ENCODE data around the gene PARP12.

Gene PARP12

DNA sequence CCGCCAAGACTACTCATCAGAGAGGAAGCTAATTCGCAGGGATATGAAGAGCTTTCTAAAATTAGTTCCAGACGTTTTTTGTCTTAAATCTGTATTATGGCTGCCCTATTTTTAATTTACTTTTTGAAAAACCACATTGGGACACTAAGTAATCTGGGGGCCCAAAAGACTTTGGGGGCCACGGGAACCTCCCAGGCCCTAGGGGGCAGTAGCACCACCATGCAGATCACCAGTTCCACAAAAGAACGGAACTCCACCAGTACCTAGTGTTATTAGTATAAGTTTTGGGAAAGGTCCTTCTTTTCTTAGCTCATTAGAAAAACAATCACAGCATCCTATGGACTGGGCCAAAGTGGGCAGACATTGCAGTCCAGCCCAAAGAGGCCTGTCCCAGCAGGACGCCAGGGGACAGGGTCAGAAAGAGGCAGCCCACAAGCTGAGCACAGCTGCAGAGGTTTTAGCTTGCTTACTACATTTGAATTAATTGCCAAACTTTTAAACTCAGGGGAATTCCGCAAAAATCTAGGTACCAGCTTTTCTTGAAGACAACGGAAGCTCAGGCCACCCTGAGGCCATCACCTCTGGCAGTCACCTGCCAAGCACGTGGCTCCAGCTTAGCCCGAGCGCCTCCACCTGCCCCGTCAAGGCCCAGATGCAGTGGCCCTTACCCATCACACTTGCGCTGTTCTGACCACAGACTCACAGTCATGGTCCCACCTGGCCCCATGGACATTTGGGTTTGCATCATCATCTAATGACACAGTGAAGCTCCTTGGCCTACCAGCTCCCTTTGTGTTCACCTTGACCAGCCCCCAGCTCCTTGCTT, 74.8 kb downstream of the PARP12 start:
- no peak for DNase-seq

DNA sequence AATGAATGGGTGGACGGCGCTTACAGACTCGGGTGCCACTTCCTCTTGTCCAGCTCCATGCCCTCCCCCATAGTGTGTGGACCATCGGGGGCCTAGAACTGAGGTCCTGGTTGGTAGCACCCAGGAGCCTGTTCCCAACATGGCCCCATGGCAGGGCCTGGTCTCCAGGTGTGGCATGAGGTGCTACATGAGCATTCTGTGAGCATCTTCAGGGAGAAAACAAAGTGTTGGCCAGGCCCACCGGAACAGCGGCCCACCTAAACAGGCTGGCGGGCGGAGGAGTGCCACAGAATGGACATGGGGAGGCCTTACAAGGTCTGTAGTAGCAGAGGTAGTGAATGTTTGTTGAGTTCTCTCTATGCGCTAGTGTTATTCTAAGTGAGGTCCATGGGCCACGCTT, 76.9 kb downstream of the PARP12 start:
- DNase-seq: no peak

DNA sequence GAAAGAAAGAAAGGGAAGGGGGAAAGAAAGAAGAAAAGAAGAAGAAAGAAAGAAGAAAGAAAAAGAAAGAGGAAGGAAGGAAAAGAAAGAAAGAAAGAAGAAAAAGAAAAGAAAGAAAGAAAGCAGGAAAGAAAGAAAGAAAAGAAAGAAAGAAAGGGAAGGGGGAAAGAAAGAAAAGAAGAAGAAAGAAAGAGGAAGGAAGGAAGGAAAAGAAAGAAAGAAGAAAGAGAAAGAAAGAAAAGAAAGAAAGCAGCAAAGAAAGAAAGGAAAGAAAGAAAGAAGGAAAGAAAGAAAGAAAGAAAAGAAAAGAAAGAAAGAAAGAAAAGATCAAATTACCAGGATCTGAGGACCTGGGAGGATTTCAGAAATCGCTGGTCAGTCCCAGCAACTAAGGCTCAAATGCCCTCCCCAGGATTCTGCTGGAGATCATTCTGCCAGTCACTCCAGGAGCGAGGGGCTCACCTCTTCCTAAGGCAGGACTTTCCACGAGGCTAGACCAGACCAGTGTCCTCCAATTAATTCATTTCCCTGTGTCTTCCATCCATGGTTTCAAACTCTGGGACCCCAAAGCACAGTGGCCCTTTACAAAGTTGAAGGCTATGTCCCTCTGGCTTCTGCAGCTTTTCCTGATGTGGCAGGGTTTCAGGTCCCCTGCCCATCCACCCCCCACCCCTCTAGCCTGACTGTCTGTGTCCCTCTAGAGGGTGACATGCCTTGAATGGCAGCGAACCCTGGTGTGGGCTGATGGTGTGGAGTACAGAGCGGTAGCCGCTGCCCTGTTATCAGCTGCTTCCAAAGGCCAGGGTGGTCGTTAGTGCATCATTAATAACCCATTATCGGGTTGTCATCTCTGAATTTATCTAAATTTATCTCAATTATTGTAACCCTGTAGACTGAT, 77.9 kb downstream of the PARP12 start:
- DNase-seq: no peak

DNA sequence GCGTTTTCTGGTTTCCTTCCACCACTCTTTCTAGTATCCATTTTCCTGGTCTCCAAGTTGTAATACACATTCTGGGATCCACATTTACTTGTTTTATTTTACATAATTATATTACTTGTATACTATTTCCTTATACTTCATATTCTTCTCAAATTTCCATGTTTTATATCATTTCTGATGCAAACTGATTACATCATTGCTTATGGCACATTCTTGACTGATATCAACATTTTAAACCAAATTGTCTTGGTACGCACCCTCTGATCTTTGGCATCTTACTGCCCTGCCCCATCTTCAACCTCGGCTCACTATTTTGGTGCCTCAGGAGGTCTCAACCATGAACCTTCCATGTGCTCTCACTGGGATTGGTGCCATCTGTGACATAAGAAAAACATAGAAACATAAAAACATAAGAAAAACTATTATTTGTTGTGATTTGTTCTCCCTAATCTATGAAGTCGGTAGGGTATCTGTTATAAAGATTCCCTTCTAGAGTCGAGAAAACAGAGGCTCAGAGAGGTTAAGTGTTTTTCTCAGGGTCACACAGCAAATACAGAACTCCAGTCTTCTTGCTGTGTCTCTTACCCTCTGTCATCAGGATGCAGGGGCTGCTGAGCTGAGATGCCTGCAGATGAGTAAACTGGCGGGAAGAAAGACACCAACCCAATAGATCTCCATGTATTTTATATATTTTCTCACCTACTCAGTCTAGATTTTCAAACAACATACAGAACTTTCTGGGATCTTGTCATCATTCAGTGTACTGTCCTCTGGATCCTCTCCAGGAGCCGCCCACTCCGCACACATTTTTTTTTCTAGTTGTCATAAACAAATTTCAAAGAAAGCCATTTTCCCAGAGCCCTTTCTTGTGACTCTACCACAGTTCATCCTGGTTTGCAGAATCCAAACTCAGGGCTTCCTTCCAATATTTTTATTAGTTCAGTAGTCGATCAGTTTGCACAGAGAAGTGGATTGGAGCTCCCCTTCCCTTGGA, 79.5 kb downstream of the PARP12 start:
- DNase-seq: no peak

DNA sequence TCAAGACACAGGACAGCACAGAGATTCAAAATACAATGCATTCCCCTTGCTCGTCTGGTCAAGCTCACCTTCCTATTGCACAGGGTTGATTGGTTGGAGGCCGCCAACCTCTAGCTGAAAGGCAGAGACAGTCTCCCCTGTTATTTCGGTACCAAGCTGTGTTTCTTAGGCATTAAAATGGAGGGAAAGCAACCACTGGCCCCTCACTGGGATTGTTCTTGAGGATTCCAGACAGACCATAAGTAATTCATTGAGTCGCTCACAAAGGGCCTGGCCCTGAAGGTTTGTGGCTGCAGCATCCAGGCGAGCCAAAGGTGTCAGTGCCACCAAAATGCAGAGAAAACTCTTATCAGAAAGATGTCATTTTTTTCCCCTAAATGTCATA, 81.2 kb downstream of the PARP12 start:
- DNase-seq: no peak

DNA sequence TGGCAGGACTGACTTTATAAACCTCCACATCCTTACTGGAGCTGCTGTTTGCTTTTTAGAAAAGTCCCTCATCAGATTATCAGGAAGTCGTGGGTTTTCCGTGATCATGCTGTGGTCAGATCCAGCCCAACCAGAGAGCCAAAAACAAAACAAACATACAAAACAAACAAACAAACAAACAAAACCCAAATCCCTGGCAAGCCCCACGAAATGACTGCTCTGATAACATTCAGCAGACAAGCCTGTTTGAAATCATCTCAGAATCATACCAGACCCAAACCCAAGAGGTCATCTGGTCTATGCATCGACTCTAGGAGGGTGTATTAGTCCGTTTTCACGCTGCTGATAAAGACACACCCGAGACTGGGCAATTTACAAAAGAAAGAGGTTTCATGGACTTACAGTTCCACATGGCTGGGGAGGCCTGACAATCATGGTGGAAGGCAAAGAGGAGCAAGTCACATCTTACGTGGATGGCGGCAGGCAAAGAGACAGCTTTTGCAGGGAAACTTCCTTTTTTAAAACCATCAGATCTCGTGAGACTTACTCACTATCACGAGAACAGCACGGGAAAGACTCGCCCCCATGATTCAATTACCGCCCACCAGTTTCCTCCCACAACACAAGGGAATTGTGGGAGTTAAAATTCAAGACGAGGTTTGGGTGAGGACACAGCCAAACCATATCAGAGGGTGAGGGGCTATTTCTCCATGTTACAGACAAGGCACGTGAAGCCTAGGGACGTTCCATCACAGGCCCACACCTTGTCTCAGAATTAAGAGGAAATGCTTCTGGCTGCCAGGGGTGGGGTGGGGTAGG, 85.7 kb downstream of the PARP12 start:
- no peak for DNase-seq

DNA sequence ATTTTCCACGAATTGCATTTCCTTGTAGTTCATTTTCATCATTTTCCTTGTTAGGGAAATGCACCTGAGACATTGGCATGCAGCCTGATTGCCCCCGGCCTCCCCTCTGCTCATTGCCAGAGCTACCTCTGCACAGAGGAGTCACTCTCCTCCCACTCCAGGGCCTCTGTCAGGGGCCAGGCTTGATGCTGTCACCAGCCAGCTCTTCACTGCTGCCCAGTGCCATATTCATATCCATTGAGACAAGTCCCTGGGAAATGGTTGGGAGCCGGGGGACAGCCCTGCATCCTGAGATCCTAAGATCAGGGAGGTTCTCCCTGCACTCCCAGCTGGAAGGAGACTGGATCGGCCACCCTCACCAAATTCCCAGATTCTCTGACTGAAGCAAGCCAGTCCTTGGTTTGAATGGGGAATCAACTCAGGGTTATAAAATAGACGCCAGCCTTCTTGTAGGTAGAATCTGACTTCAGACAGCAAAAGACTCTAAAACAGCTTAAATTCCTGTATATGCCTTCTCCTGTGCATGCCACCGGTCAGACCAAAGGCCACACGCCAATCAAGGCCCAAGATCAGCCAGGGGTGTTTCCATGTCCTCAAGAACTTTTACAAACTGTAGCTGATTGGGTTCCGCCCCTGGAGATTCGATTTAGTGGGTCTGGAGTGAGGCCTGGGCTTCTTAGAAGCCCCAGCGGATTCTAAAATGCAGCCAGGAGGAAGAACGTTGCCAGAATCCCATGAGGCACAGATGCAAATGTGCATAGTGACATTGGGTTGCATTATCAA, 86.5 kb downstream of the PARP12 start:
- no peak for DNase-seq

DNA sequence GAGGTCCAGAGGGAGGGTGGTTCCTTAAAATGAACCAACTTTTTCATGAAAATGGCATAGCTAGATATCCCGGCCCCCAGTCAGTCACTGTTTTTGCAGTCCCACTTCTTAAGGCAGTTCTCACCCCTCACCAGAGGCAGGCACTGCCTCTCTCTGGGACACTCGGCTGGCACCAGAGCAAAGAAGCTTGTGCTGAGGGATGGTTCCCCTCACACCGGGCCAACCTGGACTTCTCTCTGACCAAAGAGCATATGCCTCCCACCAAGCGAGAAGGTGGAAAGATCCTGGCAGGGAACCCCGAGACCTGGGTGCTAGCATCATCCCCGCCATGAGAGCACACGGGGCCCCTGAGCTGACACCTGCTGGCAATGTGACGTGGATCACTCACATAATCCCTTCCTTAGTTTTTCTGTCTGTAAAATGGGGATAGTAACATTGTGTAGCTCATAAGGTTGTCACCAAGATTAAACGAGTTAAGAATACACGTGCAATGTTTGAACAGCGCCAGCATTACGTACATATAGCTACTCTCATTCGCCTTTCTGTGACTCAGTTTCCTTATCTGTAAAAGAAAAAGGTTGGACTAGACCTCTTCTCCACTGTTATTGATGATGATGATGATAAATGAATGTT, 88.5 kb downstream of the PARP12 start:
- no peak for DNase-seq

All from NCI-H187 treated with DMSO at 0.1 percent for 48 hours (cell line).